IPS-20b (cell line): ENCODE measurements around the gene DUS1L.

Experiments
- H3K27ac ChIP-seq: one replicate; pipeline ENCODE4 v1.5.1; 2013; ENCODE audit warnings: low read length
- H3K27me3 ChIP-seq: 2 replicates; pipeline ENCODE4 v1.6.1; 2013; ENCODE audit warnings: mild to moderate bottlenecking, low read length, inconsistent platforms; ENCODE audit not compliant: insufficient read depth
- H3K36me3 ChIP-seq: 2 replicates; pipeline ENCODE4 v1.6.1; 2013; ENCODE audit warnings: low read depth, mild to moderate bottlenecking, inconsistent platforms, low read length, moderate library complexity; ENCODE audit not compliant: insufficient read depth
- H3K4me1 ChIP-seq: 2 replicates; pipeline ENCODE4 v1.6.1; 2013; ENCODE audit warnings: mild to moderate bottlenecking, control low read depth, inconsistent platforms, low read length, moderate library complexity; ENCODE audit not compliant: insufficient read depth
- H3K4me3 ChIP-seq: 2 replicates; pipeline ENCODE4 v1.5.1; 2013; ENCODE audit warnings: mild to moderate bottlenecking, low read length, inconsistent platforms
- H3K9ac ChIP-seq: 2 replicates; pipeline ENCODE4 v1.6.1; 2013; ENCODE audit warnings: low read depth, mild to moderate bottlenecking, inconsistent platforms, low read length, moderate library complexity
- H3K9me3 ChIP-seq: 2 replicates; pipeline ENCODE4 v1.6.1; 2013; ENCODE audit warnings: mild to moderate bottlenecking, low read depth, low read length, inconsistent platforms; ENCODE audit not compliant: insufficient read depth

Gene DUS1L

GRCh38 chr17:82014971-82015310, 50.7 kb downstream of the DUS1L start:
- no peaks in the 10 kb centered on the region; the same call in 1 of the 2 replicates for H3K4me1 ChIP-seq
- H3K27ac ChIP-seq, result no peak overlapping the region
- peaks cover 5% of the 10 kb centered on the region; the same call in 1 of the 2 replicates for H3K36me3 ChIP-seq
- no peak overlapping the region for H3K9ac ChIP-seq
- H3K4me3 ChIP-seq, result no peak overlapping the region
- no peaks in the 10 kb centered on the region for H3K9me3 ChIP-seq
- no peaks in the 10 kb centered on the region for H3K27me3 ChIP-seq

DNA sequence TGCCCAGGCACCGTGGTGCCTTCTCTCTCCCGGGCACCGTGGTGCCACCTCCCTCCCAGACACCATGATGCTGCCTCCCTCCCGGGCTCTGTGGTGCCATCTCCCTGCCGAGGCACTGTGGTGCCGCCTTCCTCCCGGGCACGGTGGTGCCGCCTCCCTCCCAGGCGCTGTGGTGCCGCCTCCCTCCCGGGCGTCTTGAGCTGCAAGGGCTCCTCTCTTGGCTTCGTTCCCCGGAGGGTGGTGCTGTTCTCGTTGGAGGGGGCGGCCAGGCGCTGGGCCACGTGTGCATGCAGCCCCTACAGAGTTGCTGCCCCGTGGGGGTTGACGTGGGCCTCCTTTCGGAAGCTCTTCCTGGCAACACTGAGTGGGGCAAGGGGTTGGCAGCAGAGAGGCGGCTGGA, 51.2 kb downstream of the DUS1L start:
- Histone ChIP-seq H3K27me3 (no peaks in the 10 kb centered on the region), H3K27ac (no peak overlapping the region), H3K9ac (no peak overlapping the region), H3K4me3 (no peak overlapping the region), H3K9me3 (no peaks in the 10 kb centered on the region), H3K4me1 (no peaks in the 10 kb centered on the region; the same call in 1 of the 2 replicates), H3K36me3 (peaks cover 5% of the 10 kb centered on the region; the same call in 1 of the 2 replicates)

DNA sequence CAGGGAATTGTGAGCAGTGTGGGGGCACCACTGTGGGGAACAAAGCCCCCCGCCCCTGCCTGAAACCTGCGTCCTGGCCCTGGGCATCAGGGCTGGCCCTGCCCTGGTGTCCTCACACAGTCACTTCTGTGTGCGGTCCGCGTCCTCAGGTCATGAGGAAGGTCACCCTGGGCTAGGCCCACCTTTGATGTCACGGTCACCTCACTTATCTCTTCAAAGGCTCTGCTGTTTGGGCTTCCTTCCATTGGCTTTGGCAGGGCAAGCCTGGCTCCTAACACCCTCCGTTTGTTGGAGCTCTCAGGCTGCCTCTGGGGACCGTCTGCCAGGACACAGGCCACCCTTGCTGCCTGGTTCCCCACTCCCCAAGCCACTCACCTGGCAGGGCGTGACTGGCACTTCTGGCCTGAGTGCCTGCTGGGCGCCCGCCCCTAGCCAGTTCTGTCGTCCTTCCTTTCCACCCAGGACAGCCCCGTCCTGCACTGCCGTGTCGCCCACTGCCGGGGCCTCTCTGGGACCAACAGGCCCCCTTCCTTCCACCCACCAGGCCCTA, 51.8 kb downstream of the DUS1L start:
- Histone ChIP-seq H3K27me3 (no peaks in the 10 kb centered on the region), H3K27ac (no peak overlapping the region), H3K9ac (no peak overlapping the region), H3K9me3 (no peaks in the 10 kb centered on the region), H3K4me3 (no peak overlapping the region), H3K36me3 (peaks cover 5% of the 10 kb centered on the region; the same call in 1 of the 2 replicates), H3K4me1 (no peaks in the 10 kb centered on the region; the same call in 1 of the 2 replicates)

DNA sequence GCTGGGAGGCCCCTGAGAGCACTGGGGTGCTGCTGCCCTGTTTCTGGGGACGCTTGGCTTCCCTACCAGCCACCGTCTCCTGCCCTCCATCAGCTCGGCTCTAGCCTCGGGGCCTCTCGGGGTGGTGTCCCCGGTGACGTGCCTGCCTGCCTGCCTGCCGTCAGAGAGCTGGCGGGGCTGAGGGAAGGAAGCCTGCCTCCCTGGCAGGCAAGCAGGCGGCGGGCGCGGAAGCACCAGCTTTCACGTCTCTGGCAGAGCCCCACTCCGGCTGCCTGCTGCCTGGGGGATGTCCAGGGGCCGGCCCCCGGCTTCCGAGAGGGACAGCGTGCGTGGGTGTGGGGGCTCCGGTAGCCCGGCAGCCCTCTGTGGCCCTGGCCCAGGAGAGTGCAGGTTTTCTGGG, 52.3 kb downstream of the DUS1L start:
- no peak overlapping the region for H3K4me3 ChIP-seq
- no peak overlapping the region for H3K27ac ChIP-seq
- no peak overlapping the region for H3K9ac ChIP-seq

DNA sequence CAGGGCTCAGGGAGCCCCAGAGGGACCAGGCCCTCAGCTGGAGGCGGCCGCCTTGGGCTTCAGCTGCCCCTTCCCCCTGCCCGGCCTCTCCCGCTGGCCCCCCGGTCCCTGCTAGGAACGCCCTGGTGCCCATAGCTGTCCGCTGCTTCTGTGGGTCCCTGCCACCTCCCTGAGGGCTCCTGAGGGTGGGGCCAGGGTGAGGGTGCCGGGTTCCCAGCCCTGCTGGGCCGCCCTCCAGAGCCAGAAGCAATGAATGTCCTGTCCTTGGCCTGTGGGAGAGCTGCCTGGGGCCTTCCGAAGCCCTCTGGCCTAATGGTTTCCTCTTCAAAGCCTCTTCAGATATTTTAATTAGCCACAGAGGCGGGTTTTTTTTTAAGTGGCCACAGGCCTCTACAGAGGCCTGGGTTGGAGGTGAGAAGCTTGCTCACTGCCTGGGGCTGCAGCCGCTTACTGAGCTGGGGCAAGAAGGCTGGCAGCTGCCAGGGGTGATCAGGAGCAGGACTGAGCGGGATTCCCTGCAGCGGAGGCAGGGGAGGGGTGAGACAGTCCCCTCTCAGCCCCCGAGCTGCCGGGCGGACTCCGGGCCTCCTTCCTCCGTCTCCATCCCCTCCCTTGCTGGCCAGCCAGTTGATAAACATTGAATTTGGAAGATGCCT, 52.8 kb downstream of the DUS1L start:
- H3K4me3 ChIP-seq, result no peak overlapping the region
- no peaks in the 10 kb centered on the region; the same call in 1 of the 2 replicates for H3K4me1 ChIP-seq
- H3K9me3 ChIP-seq, result no peaks in the 10 kb centered on the region
- no peak overlapping the region for H3K9ac ChIP-seq
- no peaks in the 10 kb centered on the region for H3K36me3 ChIP-seq
- H3K27me3 ChIP-seq, result no peaks in the 10 kb centered on the region
- H3K27ac ChIP-seq, result no peak overlapping the region

More for the DNA sequence above, 52.3 kb downstream of the DUS1L start:
- H3K36me3 ChIP-seq, result no peaks in the 10 kb centered on the region
- H3K9me3 ChIP-seq, result no peaks in the 10 kb centered on the region
- H3K4me1 ChIP-seq, result no peaks in the 10 kb centered on the region; the same call in 1 of the 2 replicates
- no peaks in the 10 kb centered on the region for H3K27me3 ChIP-seq

- Histone ChIP-seq H3K36me3 (no peaks in the 10 kb centered on the region), H3K9me3 (no peaks in the 10 kb centered on the region), H3K4me1 (no peaks in the 10 kb centered on the region; the same call in 1 of the 2 replicates), H3K27me3 (no peaks in the 10 kb centered on the region), H3K27ac (no peak overlapping the region), H3K4me3 (no peak overlapping the region), H3K9ac (no peak overlapping the region)
These were observed 53.4 kb downstream of the DUS1L start for GRCh38 chr17:82012261-82012639.

DNA sequence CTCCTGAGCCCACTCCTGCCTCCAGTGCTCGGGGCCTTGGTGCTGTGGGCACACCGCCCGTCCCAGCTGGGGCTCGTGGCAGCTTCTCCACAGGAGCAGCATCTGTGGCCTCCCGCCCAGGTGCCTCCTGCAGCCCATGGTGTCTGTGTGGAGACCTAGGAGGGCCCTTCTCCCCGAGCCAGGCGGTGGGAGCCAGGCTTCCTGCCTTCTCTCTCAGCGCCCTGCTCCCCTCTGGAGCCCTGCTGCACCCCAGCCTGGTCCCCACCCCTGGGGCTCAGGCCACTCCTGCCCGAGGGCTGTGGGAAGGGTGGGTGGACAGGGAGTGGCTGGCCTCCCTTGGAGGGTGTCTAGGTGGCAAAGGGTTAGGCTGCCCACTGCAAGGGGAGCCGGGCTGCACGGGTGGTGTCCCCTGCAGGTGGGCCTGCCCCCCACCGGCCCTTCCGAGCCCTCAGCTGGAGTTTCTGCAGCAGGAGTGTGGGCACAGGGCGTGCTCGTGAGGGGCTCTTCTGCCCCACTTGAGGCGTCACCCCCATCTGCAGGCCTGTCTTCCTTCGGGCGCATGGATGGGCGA, 53.9 kb downstream of the DUS1L start:
- no peaks in the 10 kb centered on the region for H3K36me3 ChIP-seq
- no peak overlapping the region for H3K4me3 ChIP-seq
- no peaks in the 10 kb centered on the region for H3K9me3 ChIP-seq
- H3K27me3 ChIP-seq, result no peaks in the 10 kb centered on the region
- no peak overlapping the region for H3K9ac ChIP-seq
- H3K4me1 ChIP-seq, result no peaks in the 10 kb centered on the region
- no peak overlapping the region for H3K27ac ChIP-seq

GRCh38 chr17:82010575-82011525, 54.8 kb downstream of the DUS1L start:
- H3K4me3 ChIP-seq, result no peak overlapping the region
- no peaks in the 10 kb centered on the region for H3K4me1 ChIP-seq
- no peak overlapping the region for H3K9ac ChIP-seq
- no peaks in the 10 kb centered on the region for H3K27me3 ChIP-seq
- no peaks in the 10 kb centered on the region for H3K9me3 ChIP-seq
- no peaks in the 10 kb centered on the region for H3K36me3 ChIP-seq
- H3K27ac ChIP-seq, result no peak overlapping the region

DNA sequence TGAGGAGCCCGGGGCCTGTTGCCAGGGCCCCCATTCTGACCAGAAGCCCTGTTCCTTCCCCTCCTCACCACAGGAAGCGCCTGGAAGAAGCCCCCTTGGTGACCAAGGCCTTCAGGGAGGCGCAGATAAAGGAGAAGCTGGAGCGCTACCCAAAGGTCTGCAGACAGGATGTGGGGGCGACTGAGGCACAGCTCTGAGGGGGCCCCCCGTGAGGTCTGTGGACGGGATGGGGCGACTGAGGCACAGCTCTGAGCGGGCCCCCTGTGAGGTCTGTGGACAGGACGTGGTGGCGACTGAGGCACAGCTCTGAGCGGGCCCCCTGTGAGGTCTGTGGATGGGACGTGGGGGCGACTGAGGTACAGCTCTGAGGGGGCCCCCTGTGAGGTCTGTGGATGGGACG, 56.2 kb downstream of the DUS1L start:
- Histone ChIP-seq H3K9me3 (no peaks in the 10 kb centered on the region), H3K27me3 (no peaks in the 10 kb centered on the region), H3K36me3 (no peaks in the 10 kb centered on the region), H3K27ac (no peak overlapping the region), H3K9ac (no peak overlapping the region), H3K4me3 (no peak overlapping the region), H3K4me1 (no peaks in the 10 kb centered on the region)

GRCh38 chr17:82008941-82009405, 56.6 kb downstream of the DUS1L start:
- H3K36me3 ChIP-seq, result no peaks in the 10 kb centered on the region
- no peak overlapping the region for H3K9ac ChIP-seq
- H3K27ac ChIP-seq, result no peak overlapping the region
- no peaks in the 10 kb centered on the region for H3K27me3 ChIP-seq
- H3K4me3 ChIP-seq, result no peak overlapping the region
- no peaks in the 10 kb centered on the region for H3K4me1 ChIP-seq
- H3K9me3 ChIP-seq, result no peaks in the 10 kb centered on the region

GRCh38 chr17:82008258-82008940, 57.2 kb downstream of the DUS1L start:
- Histone ChIP-seq H3K9me3 (no peaks in the 10 kb centered on the region), H3K9ac (no peak overlapping the region), H3K36me3 (no peaks in the 10 kb centered on the region), H3K27ac (no peak overlapping the region), H3K27me3 (no peaks in the 10 kb centered on the region), H3K4me3 (no peak overlapping the region), H3K4me1 (no peaks in the 10 kb centered on the region)
